GM21717 (cell line): Measurements from ENCODE around the gene EVPL.
"Not testable (repeated sequence)": the region's sequence is repeated elsewhere in the genome, so short reads cannot be mapped to it uniquely, and the experiment has no call there.

ENCODE experiments used
- ATAC-seq: cut with Tn5 transposase; IDR thresholded peaks from one replicate; pipeline ENCODE4 v1.9.1; 2021; ENCODE audit warnings: mild to moderate bottlenecking, moderate library complexity; ENCODE audit not compliant: unreplicated experiment

EVPL gene

GRCh38 chr17:76000016-76000754 is 26.9 kb downstream of the EVPL start:
- ATAC-seq = no peak

DNA sequence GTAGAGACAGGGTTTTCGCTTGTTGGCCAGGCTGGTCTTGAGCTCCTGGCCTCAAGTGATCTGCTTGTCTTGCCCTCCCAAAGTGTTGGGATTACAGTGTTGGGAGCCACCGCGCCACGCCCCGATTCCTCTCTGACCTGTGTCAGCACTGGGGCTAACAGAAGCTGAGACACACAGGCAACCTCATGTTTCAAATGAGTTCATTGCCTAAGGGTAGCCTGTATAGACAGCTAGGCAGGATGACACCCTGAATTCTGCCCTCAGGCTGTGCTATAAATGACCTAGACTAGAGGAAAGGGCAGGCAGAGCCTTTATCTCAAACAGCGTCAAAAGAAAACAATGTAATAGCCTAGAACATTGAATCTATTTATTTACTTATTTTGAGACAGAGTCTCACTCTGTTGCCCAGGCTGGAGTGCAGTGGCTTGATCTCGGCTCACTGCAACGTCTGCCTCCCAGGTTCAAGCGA is 28.7 kb downstream of the EVPL start:
- no peak for ATAC-seq

GRCh38 chr17:75996665-75997590 is 30.2 kb downstream of the EVPL start:
- ATAC-seq = no peak

- no peak for ATAC-seq
These were observed 31.7 kb downstream of the EVPL start for GRCh38 chr17:75995385-75995925.

- ATAC-seq = no peak
These were observed 32.2 kb downstream of the EVPL start for GRCh38 chr17:75994802-75995370.

DNA sequence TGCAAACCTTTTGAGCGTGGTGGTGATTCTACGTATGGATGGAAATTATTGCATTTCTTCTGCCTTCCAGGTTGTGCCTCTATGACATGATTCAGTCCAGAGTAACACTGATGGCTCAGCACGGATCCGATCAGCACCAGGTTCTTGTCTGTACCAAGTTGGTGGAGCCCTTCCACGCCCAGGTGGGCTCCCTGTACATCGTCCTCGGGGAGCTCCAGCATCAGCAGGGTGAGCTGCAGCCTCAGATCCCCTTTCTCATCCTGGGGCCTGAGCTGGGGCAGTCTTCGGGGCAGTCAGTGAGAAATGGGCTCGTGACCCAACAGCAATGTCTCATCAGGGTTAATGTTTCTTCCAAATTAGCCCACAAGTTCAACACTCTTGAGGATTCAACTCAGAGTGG is 35.7 kb downstream of the EVPL start:
- no peak for ATAC-seq

DNA sequence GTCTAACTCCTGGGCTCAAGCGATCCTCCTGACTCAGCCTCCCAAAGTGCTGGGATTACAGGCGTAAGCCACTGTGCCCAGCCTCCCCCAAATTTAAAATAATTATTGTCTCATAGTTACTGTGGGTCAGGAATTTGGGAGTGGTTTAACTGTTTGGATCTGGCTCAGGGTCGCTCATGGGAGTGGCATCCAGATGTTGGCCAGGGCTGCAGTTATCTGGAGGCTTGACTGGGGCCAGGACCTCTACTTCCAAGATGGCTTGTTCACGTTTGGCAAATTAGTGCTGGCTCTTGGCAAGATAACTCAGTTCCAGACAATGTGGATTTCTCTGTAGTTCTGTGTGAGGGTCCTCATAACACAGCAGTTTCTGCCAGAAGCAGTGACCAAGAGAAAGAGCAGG is 40.1 kb downstream of the EVPL start:
- ATAC-seq = no peak

- no peak for ATAC-seq
These were observed 41.1 kb downstream of the EVPL start for GRCh38 chr17:75985986-75986385.

- ATAC-seq = no peak
These were observed 43.5 kb downstream of the EVPL start for GRCh38 chr17:75983501-75984181.

DNA sequence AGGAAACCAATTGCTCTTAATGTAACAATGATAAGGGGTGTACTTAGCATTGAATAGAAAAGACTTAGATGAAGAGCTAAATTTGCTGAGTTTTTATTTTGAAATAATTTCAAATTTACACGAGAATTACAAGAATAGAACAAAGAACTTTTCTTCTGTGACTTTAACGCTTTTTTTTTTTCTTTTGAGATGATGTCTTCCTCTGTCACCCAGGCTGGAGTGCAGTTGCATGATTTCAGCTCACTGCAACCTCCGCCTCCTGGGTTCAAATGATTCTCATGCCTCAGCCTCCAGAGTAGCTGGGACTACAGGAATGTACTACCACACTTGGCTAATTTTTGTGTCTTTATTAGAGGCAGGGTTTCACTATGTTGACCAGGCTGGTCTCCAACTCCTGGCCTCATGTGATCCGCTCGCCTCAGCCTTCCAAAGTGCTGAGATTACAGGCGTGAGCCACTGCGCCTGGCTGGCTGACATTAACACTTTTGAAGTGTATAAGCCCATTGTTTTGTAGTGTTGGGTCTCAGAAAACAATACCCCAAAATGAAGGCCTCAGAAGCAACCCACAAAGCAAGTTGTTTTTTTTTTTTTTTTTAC is 46.0 kb downstream of the EVPL start:
- ATAC-seq = no peak

- ATAC-seq = no peak
These were observed 46.7 kb downstream of the EVPL start for GRCh38 chr17:75980188-75981018.

DNA sequence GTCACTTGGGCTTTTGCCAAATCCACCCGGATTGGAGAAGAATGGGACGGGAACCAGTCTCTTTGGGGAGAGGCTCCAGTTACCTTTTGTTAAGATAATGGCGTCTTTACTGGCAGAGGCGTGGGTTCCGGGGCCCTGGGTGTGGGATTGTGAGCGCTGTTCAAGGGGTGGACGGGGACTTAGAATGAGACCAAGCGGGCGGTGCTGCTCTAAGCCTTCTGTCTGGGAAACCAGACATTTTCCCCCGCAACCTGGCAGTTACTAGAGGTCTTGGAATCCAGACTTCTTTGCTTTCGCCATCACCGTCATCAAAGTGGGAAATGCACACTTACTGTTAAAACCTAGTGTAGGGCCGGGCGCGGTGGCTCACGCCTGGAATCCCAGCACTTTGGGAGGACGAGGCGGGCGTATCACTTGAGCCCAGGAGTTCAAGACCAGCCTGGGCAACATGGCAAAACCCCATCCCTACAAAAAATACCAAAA is 47.4 kb downstream of the EVPL start:
- no peak for ATAC-seq

- peak; percentile 89 for ATAC-seq
These were observed 48.0 kb downstream of the EVPL start, which contains the start of the genes ACOX1 and TEN1 for GRCh38 chr17:75978938-75979704. Gene ACOX1, minus strand, starts transcription at chr17:75979166. Its CDS starts 93 bp downstream, at chr17:75979073. Gene TEN1, plus strand, starts transcription at chr17:75979240. Its CDS starts 6,953 bp downstream, at chr17:75986193.

GRCh38 chr17:75976175-75976848 is 50.8 kb downstream of the EVPL start:
- ATAC-seq = no peak

DNA sequence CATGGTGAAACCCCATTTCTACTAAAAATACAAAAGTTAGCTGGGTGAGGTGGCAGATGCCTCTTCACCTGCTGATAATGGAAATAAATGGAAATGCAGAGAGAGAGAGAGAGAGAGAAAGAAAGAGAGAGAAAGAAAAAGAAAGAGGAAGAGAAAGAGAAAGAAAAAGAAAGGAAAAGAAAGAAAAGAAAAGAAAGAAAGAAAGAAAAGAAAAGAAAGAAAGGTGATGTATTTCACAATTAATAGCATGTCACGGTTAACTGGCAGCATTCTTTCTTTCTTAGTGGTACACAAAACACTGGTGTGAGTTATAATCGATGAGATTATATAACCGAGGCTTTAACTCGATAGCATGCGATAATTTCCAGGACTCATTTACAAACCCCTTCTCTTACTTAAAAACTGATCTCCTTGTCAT is 51.3 kb downstream of the EVPL start:
- no peak for ATAC-seq

DNA sequence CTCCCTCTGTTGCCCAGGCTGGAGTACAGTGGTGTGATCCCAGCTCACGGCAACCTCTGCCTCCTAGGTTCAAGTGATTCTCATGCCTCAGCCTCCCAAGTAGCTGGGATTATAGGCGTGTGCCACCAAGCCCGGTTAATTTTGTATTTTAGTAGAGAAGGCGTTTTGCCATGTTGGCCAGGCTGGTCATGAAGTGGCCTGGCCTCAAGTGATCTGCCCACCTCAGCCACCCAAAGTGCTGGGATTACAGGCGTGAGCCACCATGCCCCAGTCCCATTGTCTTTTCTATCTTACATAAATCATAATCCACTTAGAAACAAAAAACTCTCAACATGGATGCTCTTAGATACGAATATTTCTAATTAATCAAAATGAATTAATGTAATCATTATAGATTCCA is 51.9 kb downstream of the EVPL start:
- not testable (repeated sequence) for ATAC-seq

DNA sequence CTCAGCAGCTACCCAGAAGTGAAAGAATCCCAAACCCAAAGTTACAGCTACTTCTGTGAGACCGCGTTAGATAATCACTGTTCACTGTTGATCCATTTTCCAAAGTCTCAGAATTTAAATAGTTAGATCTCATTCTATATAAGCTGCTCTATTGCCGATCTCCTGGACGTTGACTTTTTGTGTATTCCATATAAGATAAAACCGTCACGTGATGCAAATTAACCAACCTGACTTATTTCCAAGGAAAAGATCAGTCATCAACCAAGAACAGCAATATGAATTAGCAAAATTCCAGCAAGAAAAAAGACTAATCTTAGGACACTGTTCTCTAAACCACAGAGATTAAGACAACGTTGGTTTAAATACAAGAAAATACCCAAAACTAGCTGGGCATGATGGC is 56.5 kb downstream of the EVPL start:
- ATAC-seq = no peak

- no peak for ATAC-seq
These were observed 57.0 kb downstream of the EVPL start for GRCh38 chr17:75970011-75970523.
